Loucy (cell line): Measurements from ENCODE around the gene CUEDC1.

Experiments used
- EZH2phosphoT487 ChIP-seq: fragments of 200-600 bp; IDR thresholded peaks from 2 replicates; pipeline ENCODE4 v1.6.1; 2018; ENCODE audit warnings: antibody characterized with exemption, mild to moderate bottlenecking, moderate library complexity, borderline replicate concordance
- TF ChIP-seq, protein P1 (sequence below): fragments of 200-600 bp; sonication (generic); conservative IDR thresholded peaks from 2 replicates; pipeline ENCODE4 v1.5.1; 2014; ENCODE audit warnings: mild to moderate bottlenecking, antibody characterized with exemption, low read length

- TF ChIP-seq, protein P1, sequence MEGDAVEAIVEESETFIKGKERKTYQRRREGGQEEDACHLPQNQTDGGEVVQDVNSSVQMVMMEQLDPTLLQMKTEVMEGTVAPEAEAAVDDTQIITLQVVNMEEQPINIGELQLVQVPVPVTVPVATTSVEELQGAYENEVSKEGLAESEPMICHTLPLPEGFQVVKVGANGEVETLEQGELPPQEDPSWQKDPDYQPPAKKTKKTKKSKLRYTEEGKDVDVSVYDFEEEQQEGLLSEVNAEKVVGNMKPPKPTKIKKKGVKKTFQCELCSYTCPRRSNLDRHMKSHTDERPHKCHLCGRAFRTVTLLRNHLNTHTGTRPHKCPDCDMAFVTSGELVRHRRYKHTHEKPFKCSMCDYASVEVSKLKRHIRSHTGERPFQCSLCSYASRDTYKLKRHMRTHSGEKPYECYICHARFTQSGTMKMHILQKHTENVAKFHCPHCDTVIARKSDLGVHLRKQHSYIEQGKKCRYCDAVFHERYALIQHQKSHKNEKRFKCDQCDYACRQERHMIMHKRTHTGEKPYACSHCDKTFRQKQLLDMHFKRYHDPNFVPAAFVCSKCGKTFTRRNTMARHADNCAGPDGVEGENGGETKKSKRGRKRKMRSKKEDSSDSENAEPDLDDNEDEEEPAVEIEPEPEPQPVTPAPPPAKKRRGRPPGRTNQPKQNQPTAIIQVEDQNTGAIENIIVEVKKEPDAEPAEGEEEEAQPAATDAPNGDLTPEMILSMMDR: no peak
- TF ChIP-seq EZH2phosphoT487: no peak
Observed at GRCh38 chr17:57887161-57887560, 68.1 kb downstream of the CUEDC1 start.
